ENCODE results near the gene BEST2. TPM values are rescaled to one million over a fixed set of nuclear protein-coding genes. Genes with fewer than 3 reads are reported as not detected.

BEST2 gene
- total RNA-seq, 1 experiment from 2014 or later, result 3.3 TPM

- CTCF ChIA-PET, result interaction anchor here (2.4 to 2.7 kb wide), 2 partner anchors 31 to 34 kb away, joined by 7 to 8 read pairs; no protein-coding TSS in a partner anchor
- TF ChIP-seq ZBTB21 (CRISPR knock-in tag; IDR thresholded peaks at IDR 0.05; ENCODE audit: borderline replicate concordance) (no peak), NFYB (CRISPR knock-in tag; conservative IDR thresholded peaks at IDR 0.05; ENCODE audit: low read depth) (no peak), MXD4 (CRISPR knock-in tag; IDR thresholded peaks at IDR 0.05; ENCODE audit: borderline replicate concordance) (no peak), CDX4 (CRISPR knock-in tag; IDR thresholded peaks at IDR 0.05; ENCODE audit: borderline replicate concordance) (no peak), ZNF232 (CRISPR knock-in tag; IDR thresholded peaks at IDR 0.05) (no peak), GTF2I (CRISPR knock-in tag; conservative IDR thresholded peaks at IDR 0.05) (no peak), SMAD3 (CRISPR knock-in tag; IDR thresholded peaks at IDR 0.05; ENCODE audit: borderline replicate concordance) (no peak)
- H3K27ac Mint-ChIP-seq, result peak overlapping the region; percentile 55
- peaks cover 12% of the 10 kb centered on the region for H3K4me1 Mint-ChIP-seq
- H3K36me3 Mint-ChIP-seq, result peaks cover 13% of the 10 kb centered on the region
- ATAC-seq (no peak), DNase-seq (ENCODE audit: low spot score) (no peak)
- no peaks in the 10 kb centered on the region for H3K9me3 Mint-ChIP-seq
- POLR2A ChIA-PET, result no interaction called here
- H3K27me3 Mint-ChIP-seq (ENCODE audit: low read depth), result no peaks in the 10 kb centered on the region
- no peak overlapping the region for H3K4me3 Mint-ChIP-seq
Measured at GRCh38 chr19:12726988-12727316, 24.6 kb upstream of the BEST2 start.

DNA sequence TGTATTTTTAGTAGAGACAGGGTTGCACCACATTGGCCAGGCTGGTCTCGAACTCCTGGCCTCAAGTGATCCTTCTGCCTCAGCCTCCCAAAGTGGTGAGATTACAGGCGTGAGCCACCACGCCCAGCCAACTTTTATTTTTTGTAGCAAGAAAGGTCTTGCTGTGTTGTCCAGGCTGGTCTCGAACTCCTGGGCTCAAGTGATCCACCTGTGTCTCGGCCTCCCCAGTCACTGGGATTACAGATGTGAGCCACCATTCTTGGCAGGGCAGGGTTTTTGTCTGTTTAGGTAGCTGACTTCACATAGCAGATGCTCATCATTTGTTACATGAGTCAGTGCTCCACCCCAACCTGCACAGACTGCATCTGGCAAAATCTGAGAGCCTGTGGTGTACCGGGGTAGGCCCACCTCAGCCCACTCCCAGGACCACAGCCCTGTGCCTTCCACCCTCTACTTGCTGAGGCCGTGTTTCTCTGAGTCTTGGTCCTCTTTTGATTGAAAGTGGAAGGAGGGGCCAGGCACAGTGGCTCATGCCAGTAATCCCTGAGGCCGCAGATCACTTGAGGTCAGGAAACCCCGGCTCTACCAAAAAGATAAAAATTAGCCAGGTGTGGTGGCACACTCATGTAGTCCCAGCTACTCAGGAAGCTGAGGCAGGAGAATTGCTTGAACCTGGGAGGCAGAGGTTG is 23.7 kb upstream of the BEST2 start:
- H3K4me3 Mint-ChIP-seq, result no peak overlapping the region
- TF ChIP-seq MXD4 (CRISPR knock-in tag; IDR thresholded peaks at IDR 0.05; ENCODE audit: borderline replicate concordance) (no peak), ZNF121 (CRISPR knock-in tag; IDR thresholded peaks at IDR 0.05) (peak; percentile 22; the same call in 1 of the 2 replicates)
- no peak for DNase-seq (ENCODE audit: low spot score)
- H3K36me3 Mint-ChIP-seq, result peaks cover 17% of the 10 kb centered on the region
- POLR2A ChIA-PET, result no interaction called here
- no peak for ATAC-seq
- H3K4me1 Mint-ChIP-seq, result peaks cover 18% of the 10 kb centered on the region
- H3K9me3 Mint-ChIP-seq, result no peaks in the 10 kb centered on the region
- CTCF ChIA-PET, result interaction anchor here (1.1 to 2.7 kb wide), 4 partner anchors 30 to 39 kb away, joined by 4 to 8 read pairs (median 6); no protein-coding TSS in a partner anchor
- no peak overlapping the region for H3K27ac Mint-ChIP-seq
- no peaks in the 10 kb centered on the region for H3K27me3 Mint-ChIP-seq (ENCODE audit: low read depth)

- no peak for DNase-seq (ENCODE audit: low spot score)
- H3K27me3 Mint-ChIP-seq (ENCODE audit: low read depth), result no peaks in the 10 kb centered on the region
- peaks cover 22% of the 10 kb centered on the region for H3K4me1 Mint-ChIP-seq
- no peaks in the 10 kb centered on the region for H3K9me3 Mint-ChIP-seq
- ChIA-PET POLR2A (interaction anchor here (0.6 kb wide), 2 partner anchors 116 to 151 kb away, joined by 3 to 5 read pairs; partner anchors contain the start of gene DNASE2), CTCF (no interaction called here)
- no peak overlapping the region for H3K4me3 Mint-ChIP-seq
- no peak for TF ChIP-seq CTCF (IDR thresholded peaks at IDR 0.05)
- no peak for TF ChIP-seq NR3C1 (CRISPR knock-in tag; conservative IDR thresholded peaks at IDR 0.05; ENCODE audit: low read depth)
- H3K36me3 Mint-ChIP-seq, result peaks cover 19% of the 10 kb centered on the region
- no peak for ATAC-seq
- H3K27ac Mint-ChIP-seq, result peak overlapping the region; percentile 60; the same call in 1 of the 2 replicates
Measured at GRCh38 chr19:12730064-12730463, 21.5 kb upstream of the BEST2 start.

DNA sequence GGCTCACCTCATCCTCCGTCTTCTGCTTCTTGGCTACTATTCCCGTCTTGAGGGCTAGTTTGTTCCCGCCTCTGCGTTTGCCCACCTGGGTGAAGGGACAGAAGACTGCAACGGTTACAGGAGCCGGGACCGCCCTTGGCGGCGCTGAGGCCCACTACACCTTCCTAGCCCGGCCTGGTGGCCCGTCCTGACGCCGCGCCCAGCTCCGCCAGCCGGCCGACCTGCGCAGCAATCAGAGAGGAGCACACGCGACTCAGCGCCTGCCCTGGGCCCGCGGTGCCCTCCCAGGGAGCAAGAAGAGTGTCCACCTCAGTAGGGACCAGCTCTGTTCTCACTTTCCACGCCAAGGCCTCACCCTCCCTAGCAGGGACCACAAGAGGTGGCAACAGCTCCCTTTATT is 20.3 kb upstream of the BEST2 start:
- no peaks in the 10 kb centered on the region for H3K9me3 Mint-ChIP-seq
- H3K4me1 Mint-ChIP-seq, result peaks cover 23% of the 10 kb centered on the region
- no peak overlapping the region; the same call in 1 of the 2 replicates for H3K27ac Mint-ChIP-seq
- H3K4me3 Mint-ChIP-seq, result no peak overlapping the region
- ChIA-PET POLR2A (no interaction called here), CTCF (interaction anchor here (1.1 kb wide), 1 partner anchor 26 kb away, joined by 3 read pairs; no protein-coding TSS in a partner anchor)
- H3K36me3 Mint-ChIP-seq, result peaks cover 19% of the 10 kb centered on the region
- ATAC-seq (no peak), DNase-seq (ENCODE audit: low spot score) (no peak)
- H3K27me3 Mint-ChIP-seq (ENCODE audit: low read depth), result no peaks in the 10 kb centered on the region
- TF ChIP-seq PREB (CRISPR knock-in tag; IDR thresholded peaks at IDR 0.05; ENCODE audit: borderline replicate concordance), result no peak
- TF ChIP-seq, protein P1, sequence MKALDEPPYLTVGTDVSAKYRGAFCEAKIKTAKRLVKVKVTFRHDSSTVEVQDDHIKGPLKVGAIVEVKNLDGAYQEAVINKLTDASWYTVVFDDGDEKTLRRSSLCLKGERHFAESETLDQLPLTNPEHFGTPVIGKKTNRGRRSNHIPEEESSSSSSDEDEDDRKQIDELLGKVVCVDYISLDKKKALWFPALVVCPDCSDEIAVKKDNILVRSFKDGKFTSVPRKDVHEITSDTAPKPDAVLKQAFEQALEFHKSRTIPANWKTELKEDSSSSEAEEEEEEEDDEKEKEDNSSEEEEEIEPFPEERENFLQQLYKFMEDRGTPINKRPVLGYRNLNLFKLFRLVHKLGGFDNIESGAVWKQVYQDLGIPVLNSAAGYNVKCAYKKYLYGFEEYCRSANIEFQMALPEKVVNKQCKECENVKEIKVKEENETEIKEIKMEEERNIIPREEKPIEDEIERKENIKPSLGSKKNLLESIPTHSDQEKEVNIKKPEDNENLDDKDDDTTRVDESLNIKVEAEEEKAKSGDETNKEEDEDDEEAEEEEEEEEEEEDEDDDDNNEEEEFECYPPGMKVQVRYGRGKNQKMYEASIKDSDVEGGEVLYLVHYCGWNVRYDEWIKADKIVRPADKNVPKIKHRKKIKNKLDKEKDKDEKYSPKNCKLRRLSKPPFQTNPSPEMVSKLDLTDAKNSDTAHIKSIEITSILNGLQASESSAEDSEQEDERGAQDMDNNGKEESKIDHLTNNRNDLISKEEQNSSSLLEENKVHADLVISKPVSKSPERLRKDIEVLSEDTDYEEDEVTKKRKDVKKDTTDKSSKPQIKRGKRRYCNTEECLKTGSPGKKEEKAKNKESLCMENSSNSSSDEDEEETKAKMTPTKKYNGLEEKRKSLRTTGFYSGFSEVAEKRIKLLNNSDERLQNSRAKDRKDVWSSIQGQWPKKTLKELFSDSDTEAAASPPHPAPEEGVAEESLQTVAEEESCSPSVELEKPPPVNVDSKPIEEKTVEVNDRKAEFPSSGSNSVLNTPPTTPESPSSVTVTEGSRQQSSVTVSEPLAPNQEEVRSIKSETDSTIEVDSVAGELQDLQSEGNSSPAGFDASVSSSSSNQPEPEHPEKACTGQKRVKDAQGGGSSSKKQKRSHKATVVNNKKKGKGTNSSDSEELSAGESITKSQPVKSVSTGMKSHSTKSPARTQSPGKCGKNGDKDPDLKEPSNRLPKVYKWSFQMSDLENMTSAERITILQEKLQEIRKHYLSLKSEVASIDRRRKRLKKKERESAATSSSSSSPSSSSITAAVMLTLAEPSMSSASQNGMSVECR (CRISPR knock-in tag; IDR thresholded peaks at IDR 0.05; ENCODE audit: borderline replicate concordance), result no peak
- TF ChIP-seq, protein P2, sequence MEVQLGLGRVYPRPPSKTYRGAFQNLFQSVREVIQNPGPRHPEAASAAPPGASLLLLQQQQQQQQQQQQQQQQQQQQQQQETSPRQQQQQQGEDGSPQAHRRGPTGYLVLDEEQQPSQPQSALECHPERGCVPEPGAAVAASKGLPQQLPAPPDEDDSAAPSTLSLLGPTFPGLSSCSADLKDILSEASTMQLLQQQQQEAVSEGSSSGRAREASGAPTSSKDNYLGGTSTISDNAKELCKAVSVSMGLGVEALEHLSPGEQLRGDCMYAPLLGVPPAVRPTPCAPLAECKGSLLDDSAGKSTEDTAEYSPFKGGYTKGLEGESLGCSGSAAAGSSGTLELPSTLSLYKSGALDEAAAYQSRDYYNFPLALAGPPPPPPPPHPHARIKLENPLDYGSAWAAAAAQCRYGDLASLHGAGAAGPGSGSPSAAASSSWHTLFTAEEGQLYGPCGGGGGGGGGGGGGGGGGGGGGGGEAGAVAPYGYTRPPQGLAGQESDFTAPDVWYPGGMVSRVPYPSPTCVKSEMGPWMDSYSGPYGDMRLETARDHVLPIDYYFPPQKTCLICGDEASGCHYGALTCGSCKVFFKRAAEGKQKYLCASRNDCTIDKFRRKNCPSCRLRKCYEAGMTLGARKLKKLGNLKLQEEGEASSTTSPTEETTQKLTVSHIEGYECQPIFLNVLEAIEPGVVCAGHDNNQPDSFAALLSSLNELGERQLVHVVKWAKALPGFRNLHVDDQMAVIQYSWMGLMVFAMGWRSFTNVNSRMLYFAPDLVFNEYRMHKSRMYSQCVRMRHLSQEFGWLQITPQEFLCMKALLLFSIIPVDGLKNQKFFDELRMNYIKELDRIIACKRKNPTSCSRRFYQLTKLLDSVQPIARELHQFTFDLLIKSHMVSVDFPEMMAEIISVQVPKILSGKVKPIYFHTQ (CRISPR knock-in tag; IDR thresholded peaks at IDR 0.05), result no peak
- no peak for TF ChIP-seq TEAD1 (CRISPR knock-in tag; IDR thresholded peaks at IDR 0.05)
- TF ChIP-seq, protein P3, sequence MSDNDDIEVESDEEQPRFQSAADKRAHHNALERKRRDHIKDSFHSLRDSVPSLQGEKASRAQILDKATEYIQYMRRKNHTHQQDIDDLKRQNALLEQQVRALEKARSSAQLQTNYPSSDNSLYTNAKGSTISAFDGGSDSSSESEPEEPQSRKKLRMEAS (CRISPR knock-in tag; IDR thresholded peaks at IDR 0.05), result no peak
- no peak for TF ChIP-seq NR1H2 (CRISPR knock-in tag; IDR thresholded peaks at IDR 0.05)
- TF ChIP-seq ETV6 (CRISPR knock-in tag; IDR thresholded peaks at IDR 0.05), result no peak

All from WTC11 (cell line).